Neural cell (in vitro differentiated cells): Measurements from ENCODE around the gene FREM2. TPM values are rescaled to one million over a fixed set of nuclear protein-coding genes. Genes with fewer than 3 reads are reported as not detected.

ENCODE experiments used
- H2AFZ ChIP-seq: fragments of 200-600, 300-800 bp; sonication (generic), shearing (Covaris generic); 2 replicates; pipeline ENCODE4 v1.6.0; 2014; ENCODE audit warnings: low read depth, mild to moderate bottlenecking, antibody characterized with exemption, low read length, moderate library complexity
- H3F3A ChIP-seq: fragments of 200-600 bp; shearing (Covaris generic); 2 replicates; pipeline ENCODE4 v1.6.1; 2016; ENCODE audit warnings: mild to moderate bottlenecking, moderate library complexity, mixed read lengths, antibody characterized with exemption, low read length; ENCODE audit not compliant: insufficient read depth, poor library complexity, severe bottlenecking
- H3K27ac ChIP-seq: fragments of 200-600, 300-800 bp; sonication (generic), shearing (Covaris generic); 2 replicates; pipeline ENCODE4 v1.5.1; 2014; ENCODE audit warnings: mild to moderate bottlenecking, low read length, moderate library complexity
- H3K27me3 ChIP-seq: fragments of 300-800, 200-600 bp; sonication (generic), shearing (Covaris generic); 2 replicates; pipeline ENCODE4 v1.6.0; 2014; ENCODE audit warnings: mild to moderate bottlenecking, low read depth, low read length, moderate library complexity; ENCODE audit not compliant: insufficient read depth
- H3K36me3 ChIP-seq: fragments of 300-800, 200-600 bp; sonication (generic), shearing (Covaris generic); 2 replicates; pipeline ENCODE4 v1.5.1; 2014; ENCODE audit warnings: mild to moderate bottlenecking, antibody characterized with exemption, low read length, moderate library complexity; ENCODE audit not compliant: insufficient read depth
- H3K4me2 ChIP-seq: fragments of 300-800, 200-600 bp; sonication (generic), shearing (Covaris generic); 2 replicates; pipeline ENCODE4 v1.6.0; 2014; ENCODE audit warnings: mild to moderate bottlenecking, low read length
- H3K4me3 ChIP-seq: fragments of 300-800, 200-600 bp; sonication (generic), shearing (Covaris generic); 2 replicates; pipeline ENCODE4 v1.5.1; 2014; ENCODE audit warnings: mild to moderate bottlenecking, low read length, moderate library complexity
- H3K79me2 ChIP-seq: fragments of 200-600 bp; shearing (Covaris generic); replicated peaks from 2 replicates; pipeline ENCODE4 v1.6.0; 2014; ENCODE audit warnings: mild to moderate bottlenecking, low read length, moderate library complexity; ENCODE audit not compliant: insufficient read depth
- H3K9ac ChIP-seq: fragments of 300-800, 200-600 bp; sonication (generic), shearing (Covaris generic); 2 replicates; pipeline ENCODE4 v1.6.1; 2016; ENCODE audit warnings: mild to moderate bottlenecking, low read length, mixed read lengths
- H3K9me2 ChIP-seq: fragments of 200-600 bp; shearing (Covaris generic); 2 replicates; pipeline ENCODE4 v1.6.1; 2016; ENCODE audit warnings: mild to moderate bottlenecking, low read length, mixed read lengths; ENCODE audit not compliant: insufficient read depth
- H3K9me3 ChIP-seq: fragments of 200-600, 300-800 bp; sonication (generic), shearing (Covaris generic); 2 replicates; pipeline ENCODE4 v1.6.1; 2016; ENCODE audit warnings: mild to moderate bottlenecking, mixed run types, low read length, moderate library complexity, mixed read lengths
- H4K20me1 ChIP-seq: fragments of 200-600 bp; shearing (Covaris generic); 2 replicates; pipeline ENCODE4 v1.6.1; 2016; ENCODE audit warnings: mild to moderate bottlenecking, mixed run types; ENCODE audit not compliant: insufficient read depth
- CTCF ChIP-seq: fragments of 450-650 bp; IDR thresholded peaks from 2 replicates; pipeline ENCODE4 v1.5.1; 2014; ENCODE audit warnings: antibody characterized with exemption, mild to moderate bottlenecking, moderate library complexity; ENCODE audit not compliant: poor library complexity, severe bottlenecking
- EP300 ChIP-seq: fragments of 450-650 bp; conservative IDR thresholded peaks from 2 replicates; pipeline ENCODE4 v1.6.1; 2014; ENCODE audit warnings: antibody characterized with exemption, mild to moderate bottlenecking, moderate library complexity; ENCODE audit not compliant: poor library complexity, severe bottlenecking
- EZH2 ChIP-seq: fragments of 200-600, 300-800 bp; shearing (Covaris generic), sonication (generic); IDR thresholded peaks from 2 replicates; pipeline ENCODE4 v1.6.1; 2014; ENCODE audit warnings: antibody characterized with exemption, low read length, borderline replicate concordance, mild to moderate bottlenecking; ENCODE audit not compliant: insufficient read depth, poor library complexity, severe bottlenecking
- MXI1 ChIP-seq: fragments of 450-650 bp; conservative IDR thresholded peaks from 2 replicates; pipeline ENCODE4 v1.6.1; 2014; ENCODE audit warnings: antibody characterized with exemption, mild to moderate bottlenecking; ENCODE audit not compliant: poor library complexity, severe bottlenecking
- POLR2AphosphoS5 ChIP-seq: IDR thresholded peaks from 2 replicates; pipeline ENCODE4 v1.6.1; 2012
- RAD21 ChIP-seq: fragments of 450-650 bp; conservative IDR thresholded peaks from 2 replicates; pipeline ENCODE4 v1.6.1; 2014; ENCODE audit warnings: antibody characterized with exemption, mild to moderate bottlenecking, moderate library complexity
- REST ChIP-seq: IDR thresholded peaks from 2 replicates; pipeline ENCODE4 v1.6.1; 2012; ENCODE audit warnings: borderline replicate concordance
- SMC3 ChIP-seq: fragments of 450-650 bp; conservative IDR thresholded peaks from 2 replicates; pipeline ENCODE4 v1.6.1; 2014; ENCODE audit warnings: antibody characterized with exemption, mild to moderate bottlenecking, moderate library complexity; ENCODE audit not compliant: poor library complexity
- TAF1 ChIP-seq: IDR thresholded peaks from 2 replicates; pipeline ENCODE4 v1.6.1; 2012; ENCODE audit warnings: low read depth
- polyA plus RNA-seq: library from polyadenylated mRNA; depleted of rRNA; stranded (reverse); fragments of >200 nt; gene quantifications from 2 replicates; pipeline ENCODE4 v1.2.3, GENCODE V29; 2014

The FREM2 gene
- polyA plus RNA-seq, 1 donor from 2014 or later, result 0.19 TPM

GRCh38 chr13:38718374-38718773 lies 31.5 kb downstream of the FREM2 start:
- Histone ChIP-seq H3K4me3 (no peak overlapping the region), H3K79me2 (no peaks in the 10 kb centered on the region), H2AFZ (no peak overlapping the region), H3K9me3 (no peaks in the 10 kb centered on the region), H3K27ac (no peak overlapping the region), H4K20me1 (no peaks in the 10 kb centered on the region), H3K9me2 (no peaks in the 10 kb centered on the region), H3K36me3 (no peaks in the 10 kb centered on the region), H3K4me2 (no peak overlapping the region), H3F3A (no peaks in the 10 kb centered on the region), H3K27me3 (no peaks in the 10 kb centered on the region), H3K9ac (no peak overlapping the region)
- TF ChIP-seq SMC3 (no peak), REST (no peak), MXI1 (no peak), CTCF (no peak), EP300 (no peak), RAD21 (no peak), POLR2AphosphoS5 (no peak), TAF1 (no peak), EZH2 (no peak)

GRCh38 chr13:38730332-38730731 lies 43.5 kb downstream of the FREM2 start:
- Histone ChIP-seq H3K36me3 (no peaks in the 10 kb centered on the region), H3K9ac (no peak overlapping the region), H3K4me2 (no peak overlapping the region), H3K9me2 (no peaks in the 10 kb centered on the region), H3F3A (no peaks in the 10 kb centered on the region), H3K27me3 (no peaks in the 10 kb centered on the region), H4K20me1 (no peaks in the 10 kb centered on the region), H3K27ac (no peak overlapping the region), H3K79me2 (no peaks in the 10 kb centered on the region), H2AFZ (no peak overlapping the region), H3K9me3 (no peaks in the 10 kb centered on the region), H3K4me3 (no peak overlapping the region)
- no peak for TF ChIP-seq TAF1
- no peak for TF ChIP-seq POLR2AphosphoS5
- no peak for TF ChIP-seq SMC3
- no peak for TF ChIP-seq EZH2
- no peak for TF ChIP-seq REST
- TF ChIP-seq MXI1, result no peak
- TF ChIP-seq RAD21, result no peak
- no peak for TF ChIP-seq CTCF
